NCI-H510A treated with DMSO at 0.1 percent for 48 hours (cell line): Measurements from ENCODE around the gene TTYH1.

Source experiments
- DNase-seq: peaks from one replicate; lab custom pipeline; 2025; lab: John Stamatoyannopoulos, UW

The TTYH1 gene

GRCh38 chr19:54393381-54393780 is 21.9 kb upstream of the TTYH1 start:
- no peak for DNase-seq

- DNase-seq: no peak
Observed at GRCh38 chr19:54395685-54396084, 19.6 kb upstream of the TTYH1 start.

DNA sequence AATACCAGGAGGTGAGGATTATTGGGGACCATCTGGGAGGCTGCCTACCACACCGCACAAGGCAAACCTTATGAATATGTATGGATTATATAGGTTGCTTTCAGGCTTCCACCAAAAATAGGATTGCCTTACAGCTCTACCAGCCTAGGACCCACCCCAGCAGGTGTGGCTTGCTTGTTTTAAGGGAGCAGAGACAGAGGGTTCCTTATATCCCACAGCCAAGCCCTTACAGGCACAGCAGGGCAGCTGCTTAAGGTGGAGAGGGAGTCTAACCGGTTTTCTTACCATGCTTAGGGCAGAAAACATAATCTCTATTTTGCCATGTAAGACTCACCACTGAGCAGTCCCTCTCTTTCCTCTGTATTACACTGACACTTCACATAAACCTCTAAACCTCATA is 16.1 kb upstream of the TTYH1 start:
- DNase-seq: no peak

DNA sequence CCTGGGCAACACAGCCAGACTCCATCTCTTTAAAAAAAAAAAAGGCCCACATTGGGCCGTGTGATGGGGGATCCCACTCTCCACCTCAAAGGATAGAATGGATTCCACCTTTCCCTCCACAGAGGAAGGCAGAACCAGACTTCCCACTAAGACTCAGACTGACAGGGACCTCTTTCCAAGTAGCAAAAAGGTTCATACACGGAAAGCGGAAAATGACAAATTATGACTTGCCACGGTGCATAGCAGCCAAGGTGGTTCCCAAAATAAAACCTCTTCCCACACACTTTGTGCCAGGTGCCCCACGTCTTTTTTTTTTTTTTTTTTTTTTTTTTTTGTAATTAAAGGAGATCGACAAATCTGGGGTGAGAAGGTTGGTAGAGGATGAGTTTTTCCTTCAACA is 14.4 kb upstream of the TTYH1 start:
- no peak for DNase-seq

GRCh38 chr19:54403054-54403453 is 12.2 kb upstream of the TTYH1 start:
- no peak for DNase-seq

GRCh38 chr19:54405628-54406027 is 9.6 kb upstream of the TTYH1 start:
- no peak for DNase-seq

DNA sequence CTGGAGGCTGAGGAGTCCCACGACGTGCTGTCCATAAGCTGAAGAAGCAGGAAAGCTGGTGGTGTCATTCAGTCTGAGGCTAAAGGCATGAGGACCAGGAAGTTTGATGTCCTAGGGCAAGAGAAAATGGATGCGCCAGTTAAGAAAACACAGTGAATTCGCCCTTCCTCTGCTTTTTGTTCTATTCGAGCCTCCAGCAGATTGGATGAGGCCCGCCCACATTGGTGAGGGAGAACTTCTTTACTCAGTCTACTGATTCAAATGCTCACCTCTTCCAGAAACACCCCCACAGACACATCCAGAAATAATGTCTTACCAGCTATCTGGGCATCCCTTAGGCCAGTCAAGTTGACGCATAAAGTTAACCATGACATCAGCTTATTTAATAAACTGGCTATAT is 7.5 kb upstream of the TTYH1 start:
- no peak for DNase-seq

GRCh38 chr19:54408456-54409026 is 6.7 kb upstream of the TTYH1 start:
- DNase-seq: no peak

DNA sequence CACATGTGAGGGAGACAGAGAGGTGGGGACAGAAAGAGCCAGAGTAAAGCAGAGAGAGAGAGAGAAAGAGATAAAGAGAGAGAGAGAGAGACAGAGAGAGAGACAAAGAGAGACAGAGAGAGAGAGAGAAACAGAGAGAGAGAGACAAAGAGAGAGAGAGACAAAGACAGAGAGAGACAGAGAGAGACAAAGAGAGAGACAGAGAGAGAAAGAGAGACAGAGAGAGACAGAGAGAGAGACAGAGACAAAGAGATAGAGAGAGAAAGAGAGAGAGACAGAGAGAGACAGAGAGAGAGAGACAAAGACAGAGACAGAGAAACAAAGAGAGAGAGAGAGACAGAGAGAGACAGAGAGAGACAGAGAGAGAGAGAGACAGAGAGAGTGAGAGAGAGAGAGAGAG is 4.2 kb upstream of the TTYH1 start:
- no peak for DNase-seq

GRCh38 chr19:54412877-54413276 is 2.4 kb upstream of the TTYH1 start:
- DNase-seq: no peak

DNA sequence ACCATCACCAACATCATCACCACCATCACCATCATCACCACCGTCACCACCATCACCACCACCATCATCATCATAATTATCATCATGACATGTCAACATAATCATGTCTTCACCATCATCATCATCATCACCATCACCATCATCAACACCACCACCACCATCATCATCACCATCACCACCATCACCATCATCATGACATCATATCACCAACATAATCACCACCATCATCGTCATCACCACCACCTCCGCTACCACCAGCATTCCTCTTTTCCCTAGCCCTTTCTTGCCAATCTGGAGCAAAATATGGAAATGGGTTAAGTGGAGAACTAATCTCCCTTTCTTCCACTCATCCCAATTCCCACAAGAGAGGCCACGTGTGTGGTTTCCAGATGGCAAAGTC is 1.1 kb upstream of the TTYH1 start:
- no peak for DNase-seq

DNA sequence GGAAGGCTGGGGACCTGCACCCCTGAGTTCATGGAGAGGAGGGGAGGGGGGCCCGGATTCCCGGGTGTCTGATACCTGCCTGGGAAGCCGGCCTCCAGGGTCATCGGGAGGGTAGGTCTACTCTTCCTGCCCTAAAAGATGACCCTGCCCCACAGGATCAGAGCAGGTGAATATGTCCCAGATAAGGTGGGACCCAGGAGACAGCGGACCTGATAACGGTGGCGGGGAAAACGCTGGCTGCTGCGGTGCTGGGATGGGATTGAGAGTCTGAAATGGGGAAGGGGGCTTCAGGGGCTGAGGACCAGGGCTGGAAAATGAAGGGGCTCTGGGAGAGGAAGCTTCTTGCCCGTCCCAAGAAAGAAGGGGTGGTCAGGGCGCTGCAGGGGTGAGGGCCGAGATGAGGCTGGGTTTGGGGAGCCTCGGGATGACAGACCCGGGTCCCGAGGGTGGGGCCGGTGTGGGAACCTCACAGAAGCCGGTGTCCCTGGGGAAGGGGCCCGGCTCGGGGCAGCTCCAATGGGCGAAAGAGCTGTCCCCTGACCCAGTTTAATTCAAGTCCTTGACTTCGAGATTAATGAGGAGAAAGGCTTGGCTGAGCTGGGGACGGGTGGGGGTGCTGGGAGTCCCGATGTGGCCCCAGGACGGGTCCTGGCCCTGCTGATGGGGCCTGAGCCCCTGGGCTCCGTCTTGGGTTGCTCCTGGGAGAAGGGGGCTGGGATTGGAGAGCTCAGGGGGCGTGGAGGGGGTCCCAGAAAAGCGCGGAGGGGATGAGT is 823 bp downstream of the TTYH1 start:
- DNase-seq: no peak

GRCh38 chr19:54416695-54417491 is 1.6 kb downstream of the TTYH1 start:
- DNase-seq: no peak

GRCh38 chr19:54418030-54418929 is 3.0 kb downstream of the TTYH1 start:
- DNase-seq: no peak

- no peak for DNase-seq
Observed at GRCh38 chr19:54418930-54419800, 3.9 kb downstream of the TTYH1 start.

DNA sequence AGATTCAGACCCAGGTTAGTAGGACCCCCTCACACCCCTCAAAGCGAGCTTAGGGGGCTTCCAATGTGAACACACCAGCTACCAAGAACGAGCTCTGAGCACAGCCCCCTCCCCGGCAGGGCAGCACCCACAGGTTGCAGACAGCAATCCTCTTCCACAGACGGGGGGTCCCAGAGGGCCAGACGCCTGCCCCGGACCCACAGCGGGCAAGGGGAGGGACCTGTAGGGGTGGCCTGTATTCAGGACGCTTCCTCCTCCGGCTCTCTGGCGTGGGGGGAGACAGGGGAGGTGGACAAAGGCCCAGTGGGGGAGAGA is 4.8 kb downstream of the TTYH1 start:
- no peak for DNase-seq

DNA sequence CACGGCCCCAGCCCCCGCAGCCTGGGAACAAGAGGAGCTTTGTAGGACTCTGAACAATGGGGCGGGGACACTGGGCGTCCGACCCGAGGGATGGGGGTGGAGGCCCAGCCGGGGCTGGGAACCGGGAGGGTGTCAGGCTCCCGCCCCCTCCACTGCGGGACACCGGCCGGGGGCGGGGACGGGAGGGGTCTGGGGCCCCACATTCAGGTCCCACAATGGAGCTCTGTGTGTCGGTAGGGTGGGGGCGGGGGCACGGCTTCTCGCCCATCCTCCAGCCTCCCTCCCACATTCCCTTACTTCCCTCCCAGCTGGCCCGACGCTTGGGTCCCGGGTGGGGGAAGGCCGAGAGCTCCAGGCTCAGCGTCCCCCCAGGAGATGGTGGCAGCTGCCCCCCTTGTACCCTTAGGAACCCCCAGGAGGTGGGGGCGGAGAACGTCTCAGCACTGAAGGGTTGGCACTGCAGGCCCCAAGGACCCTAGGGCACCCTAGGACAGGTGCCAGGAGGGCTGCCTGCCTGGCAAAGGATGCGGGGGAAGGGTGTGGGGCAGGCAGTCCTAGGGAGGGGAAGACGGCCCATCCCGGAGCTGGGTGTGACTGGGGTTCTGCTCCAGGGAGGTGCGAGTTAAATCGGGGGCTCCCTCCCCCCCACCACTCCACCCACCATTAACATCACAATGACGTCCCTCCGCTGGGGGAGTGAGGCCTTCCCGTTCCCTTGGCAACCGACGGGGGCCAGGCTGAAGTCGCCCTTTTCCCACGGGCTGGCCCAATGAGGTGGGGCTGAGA is 5.3 kb downstream of the TTYH1 start:
- DNase-seq: no peak

DNA sequence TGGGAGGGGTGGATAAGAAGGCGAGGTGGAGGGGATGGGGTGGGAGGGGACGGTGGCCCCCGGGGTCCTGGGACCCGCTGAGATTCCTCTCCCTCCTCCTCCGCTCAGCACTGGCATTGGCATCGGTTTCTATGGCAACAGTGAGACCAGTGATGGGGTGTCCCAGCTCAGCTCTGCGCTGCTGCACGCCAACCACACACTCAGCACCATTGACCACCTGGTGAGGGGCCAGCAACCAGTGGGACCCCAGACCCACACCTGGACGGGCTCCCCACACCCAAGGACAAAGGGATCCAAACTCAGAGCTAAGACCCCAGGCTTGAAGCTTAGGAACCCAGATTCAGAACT is 5.9 kb downstream of the TTYH1 start:
- DNase-seq: no peak

GRCh38 chr19:54421521-54421920 is 6.3 kb downstream of the TTYH1 start:
- DNase-seq: no peak

GRCh38 chr19:54422136-54422535 is 6.9 kb downstream of the TTYH1 start:
- no peak for DNase-seq

- no peak for DNase-seq
Observed at GRCh38 chr19:54424201-54424600, 8.9 kb downstream of the TTYH1 start.
